Thoracic aorta (tissue), 2 donors: ENCODE measurements around the gene NAA80. TPM values are rescaled to one million over a fixed set of nuclear protein-coding genes. Genes with fewer than 3 reads are reported as not detected.

Experiments used
- ATAC-seq: fragments of 150-250 bp; one replicate; pipeline ENCODE4 v1.8.0; 2017; ENCODE audit warnings: low read depth; ENCODE audit not compliant: insufficient number of reproducible peaks, low FRiP score
- DNase-seq: peaks from one replicate; pipeline ENCODE4 v3.0.0-alpha.2; 2020; ENCODE audit warnings: low spot score
- H3K27ac ChIP-seq, 2 donors: fragments of 200-600 bp; sonication (generic); 1 replicate in 1 of 2; 2 replicates in 1 of 2; pipeline ENCODE4 v1.5.1; 2016; ENCODE audit warnings: mild to moderate bottlenecking in 2 of 2, moderate library complexity in 2 of 2
- H3K27me3 ChIP-seq: fragments of 200-600 bp; sonication (generic); replicated peaks from 2 replicates; pipeline ENCODE4 v1.6.0; 2016; ENCODE audit warnings: mild to moderate bottlenecking; ENCODE audit not compliant: insufficient read depth
- H3K36me3 ChIP-seq: fragments of 200-600 bp; sonication (generic); one replicate; pipeline ENCODE4 v1.5.1; 2016
- H3K4me1 ChIP-seq, 2 donors: fragments of 200-600 bp; sonication (generic); 1 replicate in 1 of 2; 2 replicates in 1 of 2; pipeline versions ENCODE4 v1.5.1 to v1.6.0; 2016; ENCODE audit warnings: low read depth in 2 of 2, mild to moderate bottlenecking in 1 of 2; ENCODE audit not compliant: control insufficient read depth in 1 of 2
- H3K4me3 ChIP-seq: fragments of 200-600 bp; sonication (generic); 2 replicates; pipeline ENCODE4 v1.5.1; 2016; ENCODE audit warnings: mild to moderate bottlenecking
- H3K9me3 ChIP-seq: fragments of 200-600 bp; sonication (generic); 2 replicates; pipeline ENCODE4 v1.5.1; 2016
- CTCF ChIP-seq: fragments of 200-600 bp; sonication (generic); IDR thresholded peaks from one replicate; pipeline ENCODE4 v1.5.1; 2019; ENCODE audit warnings: antibody characterized with exemption
- total RNA-seq, 2 donors: library from RNA; depleted of rRNA; stranded (reverse); fragments of >200 nt; gene quantifications; one replicate each; pipeline versions ENCODE4 v1.1.0 to v1.2.3, GENCODE V29; 2016

The NAA80 gene
- total RNA-seq, 2 donors from 2014 or later, result 8.3 to 8.7 TPM

- Histone ChIP-seq H3K4me1 (peaks cover 4 to 20% of the 10 kb centered on the region in 2 donors), H3K27me3 (no peaks in the 10 kb centered on the region), H3K27ac (no peak overlapping the region), H3K4me3 (no peak overlapping the region), H3K36me3 (peaks cover 6% of the 10 kb centered on the region), H3K9me3 (no peaks in the 10 kb centered on the region)
- DNase-seq (no peak), ATAC-seq (no peak)
- no peak for TF ChIP-seq CTCF
Measured at GRCh38 chr3:50275996-50276761, 23.0 kb downstream of the NAA80 start.

DNA sequence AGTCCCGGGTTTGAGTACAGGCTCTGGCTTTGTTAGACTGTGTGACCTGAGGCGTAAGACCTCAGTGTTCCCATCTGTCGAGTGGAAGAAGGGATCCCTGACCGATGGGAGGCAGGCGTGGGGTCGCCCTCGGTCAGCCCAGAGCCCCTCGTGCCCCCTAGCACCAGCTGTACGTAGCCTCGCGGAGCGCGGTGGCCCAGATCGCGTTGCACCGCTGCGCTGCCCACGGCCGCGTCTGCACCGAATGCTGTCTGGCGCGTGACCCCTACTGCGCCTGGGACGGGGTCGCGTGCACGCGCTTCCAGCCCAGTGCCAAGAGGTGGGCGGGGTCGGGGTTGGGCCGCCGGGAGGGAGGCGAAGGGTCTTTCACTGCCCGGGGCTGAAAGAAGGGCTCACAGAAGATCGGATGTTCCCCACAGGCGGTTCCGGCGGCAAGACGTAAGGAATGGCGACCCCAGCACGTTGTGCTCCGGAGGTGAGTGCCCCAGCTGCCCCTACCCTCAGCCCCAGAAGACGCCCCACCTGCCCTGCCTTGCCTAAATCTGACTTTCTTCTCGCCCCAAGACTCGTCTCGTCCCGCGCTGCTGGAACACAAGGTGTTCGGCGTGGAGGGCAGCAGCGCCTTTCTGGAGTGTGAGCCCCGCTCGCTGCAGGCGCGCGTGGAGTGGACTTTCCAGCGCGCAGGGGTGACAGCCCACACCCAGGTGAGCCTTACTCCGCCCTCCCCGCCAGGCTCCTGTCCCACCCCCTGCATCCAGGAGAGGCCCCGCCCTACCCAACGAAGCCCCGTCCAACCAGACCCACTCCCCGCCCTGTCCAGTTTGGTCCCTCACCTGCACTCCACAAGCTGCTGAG lies 23.8 kb downstream of the NAA80 start:
- Histone ChIP-seq H3K4me3 (no peak overlapping the region), H3K9me3 (no peaks in the 10 kb centered on the region), H3K4me1 (peaks cover 4 to 25% of the 10 kb centered on the region in 2 donors), H3K36me3 (peaks cover 6% of the 10 kb centered on the region), H3K27me3 (no peaks in the 10 kb centered on the region), H3K27ac (no peak overlapping the region)
- TF ChIP-seq CTCF, result no peak
- ATAC-seq, result no peak
- no peak for DNase-seq

DNA sequence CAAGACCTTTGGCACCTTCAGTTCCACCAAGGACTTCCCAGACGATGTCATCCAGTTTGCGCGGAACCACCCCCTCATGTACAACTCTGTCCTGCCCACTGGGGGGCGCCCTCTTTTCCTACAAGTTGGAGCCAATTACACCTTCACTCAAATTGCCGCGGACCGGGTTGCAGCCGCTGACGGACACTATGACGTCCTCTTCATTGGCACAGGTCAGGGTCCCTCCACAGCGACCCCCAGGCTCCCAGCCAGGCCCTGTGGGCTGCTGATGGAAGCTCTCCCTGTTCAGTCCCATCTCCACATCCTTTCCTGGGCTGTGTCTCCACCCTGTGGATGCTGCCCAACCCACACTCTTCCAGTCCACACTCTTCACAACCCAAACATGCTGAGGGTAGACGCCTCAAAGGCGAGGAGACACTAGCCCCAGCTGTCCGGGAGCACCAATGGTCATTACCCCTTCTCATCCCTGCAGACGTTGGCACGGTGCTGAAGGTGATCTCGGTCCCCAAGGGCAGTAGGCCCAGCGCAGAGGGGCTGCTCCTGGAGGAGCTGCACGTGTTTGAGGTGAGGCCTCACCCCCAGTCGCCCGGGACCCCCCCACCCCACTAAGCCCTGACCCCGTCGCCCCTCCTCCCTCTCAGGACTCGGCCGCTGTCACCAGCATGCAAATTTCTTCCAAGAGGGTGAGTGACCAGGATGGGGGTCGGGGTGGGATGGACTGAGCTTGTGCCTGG lies 24.7 kb downstream of the NAA80 start:
- TF ChIP-seq CTCF, result peak; percentile 59
- H3K9me3 ChIP-seq, result no peaks in the 10 kb centered on the region
- H3K27me3 ChIP-seq, result no peaks in the 10 kb centered on the region
- ATAC-seq, result no peak
- no peak overlapping the region for H3K27ac ChIP-seq
- peaks cover 4 to 32% of the 10 kb centered on the region in 2 donors for H3K4me1 ChIP-seq
- DNase-seq, result no peak
- H3K4me3 ChIP-seq, result no peak overlapping the region
- peaks cover 6% of the 10 kb centered on the region for H3K36me3 ChIP-seq

- no peak for DNase-seq
- H3K36me3 ChIP-seq, result peaks cover 6% of the 10 kb centered on the region
- H3K27me3 ChIP-seq, result no peaks in the 10 kb centered on the region
- no peaks in the 10 kb centered on the region for H3K9me3 ChIP-seq
- ATAC-seq, result no peak
- TF ChIP-seq CTCF, result no peak
- H3K4me3 ChIP-seq, result no peak overlapping the region
- peaks cover 5 to 31% of the 10 kb centered on the region in 2 donors for H3K4me1 ChIP-seq
- H3K27ac ChIP-seq, result no peak overlapping the region
Measured at GRCh38 chr3:50273689-50274065, 25.5 kb downstream of the NAA80 start.
